ENCODE measurements around the gene ANXA6. TPM values are rescaled to one million over a fixed set of nuclear protein-coding genes. Genes with fewer than 3 reads are reported as not detected.
A peak's percentile ranks its signal among the peaks of the same experiment; 100 is the strongest.

Gene ANXA6
- total RNA-seq, 3 donors from 2014 or later (not counting 1 experiment from before 2014, with no cell fraction given) = 504 to 629 (median 535) TPM

DNA sequence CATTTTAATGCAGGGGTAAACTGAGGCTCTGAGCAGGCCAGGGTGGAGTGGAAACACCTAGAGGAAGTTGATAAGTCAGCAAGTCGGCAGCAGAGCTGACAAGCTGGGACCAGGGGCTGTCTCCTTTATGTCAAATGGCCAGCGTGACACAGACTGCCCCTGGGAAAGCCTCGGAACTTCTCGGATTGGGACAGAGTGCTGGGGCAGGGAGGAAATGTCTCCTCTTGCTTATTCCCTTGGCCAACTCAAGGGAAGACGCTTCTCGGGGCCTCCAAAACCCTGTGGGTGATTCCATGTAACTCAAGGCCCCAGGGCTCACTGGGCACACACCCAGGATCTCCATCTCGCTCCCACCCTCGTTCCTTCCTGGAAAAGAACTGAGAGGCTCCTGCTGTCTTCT lies 25.4 kb upstream of the ANXA6 start:
- no peaks in the 10 kb centered on the region for H3K9me3 ChIP-seq (ENCODE audit: control insufficient read depth, insufficient read depth, low read length)
- WGBS (ENCODE audit: insufficient coverage) = 91% methylated on average over 8 of the region's 8 CpGs
- DNase-seq = no peak
- H3K36me3 ChIP-seq (ENCODE audit: control insufficient read depth, insufficient read depth, low read length) = peaks cover 89% of the 10 kb centered on the region
- intact Hi-C loops (cut with micrococcal nuclease) = no loop called here
- H3K4me3 ChIP-seq (ENCODE audit: low read length) = no peak overlapping the region
- Mint-ChIP-seq H3K36me3 (no peaks in the 10 kb centered on the region), H3K27me3 (ENCODE audit: low read depth in 2 of 2) (no peaks in the 10 kb centered on the region), H3K9me3 (no peaks in the 10 kb centered on the region), H3K27ac (no peak overlapping the region), H3K4me1 (peaks cover 13 to 23% of the 10 kb centered on the region in 2 donors), H3K4me3 (no peak overlapping the region)
- no peaks in the 10 kb centered on the region for H3K4me1 ChIP-seq (ENCODE audit: control insufficient read depth, insufficient read depth, low read length)
- no peaks in the 10 kb centered on the region for H3K27me3 ChIP-seq (ENCODE audit: control insufficient read depth, insufficient read depth, low read length)
- H3K27ac ChIP-seq (ENCODE audit: low read length) = no peak overlapping the region
- TF ChIP-seq, protein P1, sequence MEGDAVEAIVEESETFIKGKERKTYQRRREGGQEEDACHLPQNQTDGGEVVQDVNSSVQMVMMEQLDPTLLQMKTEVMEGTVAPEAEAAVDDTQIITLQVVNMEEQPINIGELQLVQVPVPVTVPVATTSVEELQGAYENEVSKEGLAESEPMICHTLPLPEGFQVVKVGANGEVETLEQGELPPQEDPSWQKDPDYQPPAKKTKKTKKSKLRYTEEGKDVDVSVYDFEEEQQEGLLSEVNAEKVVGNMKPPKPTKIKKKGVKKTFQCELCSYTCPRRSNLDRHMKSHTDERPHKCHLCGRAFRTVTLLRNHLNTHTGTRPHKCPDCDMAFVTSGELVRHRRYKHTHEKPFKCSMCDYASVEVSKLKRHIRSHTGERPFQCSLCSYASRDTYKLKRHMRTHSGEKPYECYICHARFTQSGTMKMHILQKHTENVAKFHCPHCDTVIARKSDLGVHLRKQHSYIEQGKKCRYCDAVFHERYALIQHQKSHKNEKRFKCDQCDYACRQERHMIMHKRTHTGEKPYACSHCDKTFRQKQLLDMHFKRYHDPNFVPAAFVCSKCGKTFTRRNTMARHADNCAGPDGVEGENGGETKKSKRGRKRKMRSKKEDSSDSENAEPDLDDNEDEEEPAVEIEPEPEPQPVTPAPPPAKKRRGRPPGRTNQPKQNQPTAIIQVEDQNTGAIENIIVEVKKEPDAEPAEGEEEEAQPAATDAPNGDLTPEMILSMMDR (IDR thresholded peaks at IDR 0.05) = no peak
- no peak for ATAC-seq

DNA sequence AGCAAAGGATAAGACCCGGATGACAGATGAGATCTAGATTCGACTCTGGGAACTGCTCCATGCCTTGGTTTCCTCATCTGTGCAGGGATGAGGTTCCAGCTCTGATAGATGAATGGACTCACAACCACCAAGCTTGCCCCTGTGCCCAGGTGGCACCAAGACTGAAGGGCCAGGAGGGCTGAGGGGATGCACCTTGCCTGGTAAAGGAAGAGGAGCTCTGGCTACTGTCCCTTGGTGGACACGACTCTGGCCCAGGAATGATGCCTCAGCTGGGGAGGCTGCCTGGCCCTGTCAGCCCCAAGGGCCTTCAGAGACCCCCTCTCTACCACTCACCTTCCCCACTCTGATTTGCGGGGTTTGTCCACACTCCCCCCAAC lies 24.9 kb upstream of the ANXA6 start:
- no peaks in the 10 kb centered on the region for H3K36me3 Mint-ChIP-seq
- no peak for DNase-seq
- Histone ChIP-seq H3K4me3 (ENCODE audit: low read length) (no peak overlapping the region), H3K27me3 (ENCODE audit: control insufficient read depth, insufficient read depth, low read length) (no peaks in the 10 kb centered on the region), H3K4me1 (ENCODE audit: control insufficient read depth, insufficient read depth, low read length) (no peaks in the 10 kb centered on the region), H3K36me3 (ENCODE audit: control insufficient read depth, insufficient read depth, low read length) (peaks cover 88% of the 10 kb centered on the region), H3K27ac (ENCODE audit: low read length) (no peak overlapping the region), H3K9me3 (ENCODE audit: control insufficient read depth, insufficient read depth, low read length) (no peaks in the 10 kb centered on the region)
- intact Hi-C loops (cut with micrococcal nuclease) = no loop called here
- H3K4me1 Mint-ChIP-seq = peaks cover 13 to 23% of the 10 kb centered on the region in 2 donors
- ATAC-seq = no peak
- 99% methylated on average over 4 of the region's 4 CpGs for WGBS (ENCODE audit: insufficient coverage)
- H3K4me3 Mint-ChIP-seq = no peak overlapping the region
- no peaks in the 10 kb centered on the region for H3K27me3 Mint-ChIP-seq (ENCODE audit: low read depth in 2 of 2)
- TF ChIP-seq, protein P1 (IDR thresholded peaks at IDR 0.05) = no peak
- H3K27ac Mint-ChIP-seq = peak overlapping the region; percentile 47 to 76
- no peaks in the 10 kb centered on the region for H3K9me3 Mint-ChIP-seq

DNA sequence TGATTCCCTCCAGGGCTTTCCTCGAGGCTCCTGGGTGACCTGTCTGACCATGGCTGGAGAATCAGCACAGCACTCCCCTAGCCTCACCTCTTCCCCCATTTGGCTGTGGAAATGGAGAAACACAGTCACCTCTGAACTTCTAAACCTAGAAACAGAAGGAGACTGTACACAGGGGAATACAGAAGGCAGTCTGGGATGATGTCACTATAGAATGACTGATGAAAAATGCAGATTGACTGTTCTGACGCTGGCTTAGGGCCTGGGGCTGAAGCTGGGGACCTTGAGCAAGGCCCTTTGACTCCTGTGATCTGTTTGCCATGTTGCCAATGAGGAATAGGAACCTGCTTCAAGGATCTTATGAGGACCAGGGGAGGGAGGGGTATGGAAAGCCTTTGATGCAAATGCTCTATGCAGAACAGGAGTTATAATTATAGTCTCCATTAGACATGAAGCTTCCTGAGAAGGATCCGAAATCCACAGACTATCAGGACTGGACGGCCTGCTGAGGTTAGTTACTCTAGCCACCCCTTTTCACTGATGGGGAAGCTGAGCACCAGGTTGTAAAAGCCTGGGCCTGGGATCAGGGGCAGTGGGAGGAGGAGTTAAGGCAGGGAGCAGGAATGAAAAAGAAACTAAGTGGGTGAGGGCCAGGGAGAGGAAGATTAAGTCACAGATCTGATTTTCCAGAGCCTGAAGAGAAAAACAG lies 24.4 kb upstream of the ANXA6 start:
- no peaks in the 10 kb centered on the region for H3K36me3 Mint-ChIP-seq
- Histone ChIP-seq H3K4me3 (ENCODE audit: low read length) (no peak overlapping the region), H3K9me3 (ENCODE audit: control insufficient read depth, insufficient read depth, low read length) (no peaks in the 10 kb centered on the region), H3K36me3 (ENCODE audit: control insufficient read depth, insufficient read depth, low read length) (peaks cover 84% of the 10 kb centered on the region), H3K4me1 (ENCODE audit: control insufficient read depth, insufficient read depth, low read length) (no peaks in the 10 kb centered on the region), H3K27ac (ENCODE audit: low read length) (no peak overlapping the region), H3K27me3 (ENCODE audit: control insufficient read depth, insufficient read depth, low read length) (no peaks in the 10 kb centered on the region)
- ATAC-seq (no peak), DNase-seq (no peak)
- TF ChIP-seq, protein P1 (IDR thresholded peaks at IDR 0.05) = no peak
- intact Hi-C loops (cut with micrococcal nuclease) = no loop called here
- H3K27me3 Mint-ChIP-seq (ENCODE audit: low read depth in 2 of 2) = no peaks in the 10 kb centered on the region
- no peak overlapping the region for H3K4me3 Mint-ChIP-seq
- H3K4me1 Mint-ChIP-seq = peaks cover 10 to 22% of the 10 kb centered on the region in 2 donors
- peak overlapping the region; percentile 47 to 76 for H3K27ac Mint-ChIP-seq
- H3K9me3 Mint-ChIP-seq = no peaks in the 10 kb centered on the region
- WGBS (ENCODE audit: insufficient coverage) = 96% methylated on average over 4 of the region's 4 CpGs

DNA sequence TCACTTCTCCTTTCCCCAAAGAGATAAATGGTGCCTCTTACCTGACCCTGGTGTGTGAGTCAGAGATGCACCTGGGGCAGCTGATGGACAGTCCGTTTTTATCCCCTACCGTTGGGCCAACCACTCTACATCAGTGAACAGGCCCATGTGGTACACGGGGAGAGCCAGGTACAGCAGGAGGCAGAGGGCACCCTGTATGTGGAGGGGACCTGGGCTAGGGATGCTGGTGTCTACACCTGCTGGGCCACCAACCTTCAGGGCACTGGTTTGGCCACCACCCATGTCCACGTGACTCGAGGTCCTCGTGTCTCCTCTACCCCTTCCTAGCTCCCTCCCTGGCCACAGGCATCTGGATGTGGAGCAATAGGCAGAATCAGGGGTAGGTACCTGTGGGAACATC lies 22.7 kb upstream of the ANXA6 start:
- no peaks in the 10 kb centered on the region for H3K4me1 ChIP-seq (ENCODE audit: control insufficient read depth, insufficient read depth, low read length)
- no peak overlapping the region for H3K4me3 Mint-ChIP-seq
- ATAC-seq (no peak), DNase-seq (no peak)
- TF ChIP-seq, protein P1 (IDR thresholded peaks at IDR 0.05) = no peak
- peaks cover 72% of the 10 kb centered on the region for H3K36me3 ChIP-seq (ENCODE audit: control insufficient read depth, insufficient read depth, low read length)
- peaks cover 5 to 6% of the 10 kb centered on the region in 2 donors for H3K4me1 Mint-ChIP-seq
- 100% methylated on average over 6 of the region's 6 CpGs for WGBS (ENCODE audit: insufficient coverage)
- intact Hi-C loops (cut with micrococcal nuclease) = no loop called here
- no peak overlapping the region for H3K4me3 ChIP-seq (ENCODE audit: low read length)
- no peaks in the 10 kb centered on the region for H3K9me3 Mint-ChIP-seq
- no peak overlapping the region for H3K27ac ChIP-seq (ENCODE audit: low read length)
- H3K36me3 Mint-ChIP-seq = no peaks in the 10 kb centered on the region
- H3K9me3 ChIP-seq (ENCODE audit: control insufficient read depth, insufficient read depth, low read length) = no peaks in the 10 kb centered on the region
- peak overlapping the region in 1 of 2 donors; percentile 45 for H3K27ac Mint-ChIP-seq
- H3K27me3 Mint-ChIP-seq (ENCODE audit: low read depth in 2 of 2) = no peaks in the 10 kb centered on the region
- no peaks in the 10 kb centered on the region for H3K27me3 ChIP-seq (ENCODE audit: control insufficient read depth, insufficient read depth, low read length)

All from natural killer cell (primary cell).